ENCODE data around the gene GLDC.
A peak's percentile ranks its signal among the peaks of the same experiment; 100 is the strongest.
"Not testable (repeated sequence)": the region's sequence is repeated elsewhere in the genome, so short reads cannot be mapped to it uniquely, and the experiment has no call there.

The GLDC gene

GRCh38 chr9:6664204-6664680 lies 18.7 kb upstream of the GLDC start:
- TF ChIP-seq ZFX (IDR thresholded peaks at IDR 0.05; ENCODE audit: borderline replicate concordance) = no peak
- no peak overlapping the region for H3K27ac ChIP-seq

DNA sequence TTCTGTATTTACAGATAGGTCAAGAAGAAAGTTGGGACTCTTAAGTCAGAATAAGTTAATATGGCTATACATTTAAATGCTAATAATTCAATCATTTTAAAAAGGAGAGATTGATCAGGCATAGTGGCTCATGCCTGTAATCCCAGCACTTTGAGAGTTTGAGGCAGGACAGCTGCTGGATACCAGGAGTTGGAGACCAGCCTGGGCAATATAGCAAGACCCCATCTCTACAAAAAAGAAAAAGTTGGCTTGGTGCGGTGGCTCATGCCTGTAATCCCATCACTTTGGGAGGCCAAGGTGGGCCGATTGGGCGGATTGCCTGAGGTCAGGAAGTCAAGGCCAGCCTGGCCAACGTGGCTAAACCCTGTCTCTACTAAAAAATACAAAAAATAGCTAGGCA lies 15.0 kb upstream of the GLDC start:
- no peak overlapping the region for H3K27ac ChIP-seq
- TF ChIP-seq, protein P1, sequence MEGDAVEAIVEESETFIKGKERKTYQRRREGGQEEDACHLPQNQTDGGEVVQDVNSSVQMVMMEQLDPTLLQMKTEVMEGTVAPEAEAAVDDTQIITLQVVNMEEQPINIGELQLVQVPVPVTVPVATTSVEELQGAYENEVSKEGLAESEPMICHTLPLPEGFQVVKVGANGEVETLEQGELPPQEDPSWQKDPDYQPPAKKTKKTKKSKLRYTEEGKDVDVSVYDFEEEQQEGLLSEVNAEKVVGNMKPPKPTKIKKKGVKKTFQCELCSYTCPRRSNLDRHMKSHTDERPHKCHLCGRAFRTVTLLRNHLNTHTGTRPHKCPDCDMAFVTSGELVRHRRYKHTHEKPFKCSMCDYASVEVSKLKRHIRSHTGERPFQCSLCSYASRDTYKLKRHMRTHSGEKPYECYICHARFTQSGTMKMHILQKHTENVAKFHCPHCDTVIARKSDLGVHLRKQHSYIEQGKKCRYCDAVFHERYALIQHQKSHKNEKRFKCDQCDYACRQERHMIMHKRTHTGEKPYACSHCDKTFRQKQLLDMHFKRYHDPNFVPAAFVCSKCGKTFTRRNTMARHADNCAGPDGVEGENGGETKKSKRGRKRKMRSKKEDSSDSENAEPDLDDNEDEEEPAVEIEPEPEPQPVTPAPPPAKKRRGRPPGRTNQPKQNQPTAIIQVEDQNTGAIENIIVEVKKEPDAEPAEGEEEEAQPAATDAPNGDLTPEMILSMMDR (IDR thresholded peaks at IDR 0.05) = no peak
- TF ChIP-seq ZFX (IDR thresholded peaks at IDR 0.05; ENCODE audit: borderline replicate concordance) = no peak

GRCh38 chr9:6658628-6659353 lies 13.3 kb upstream of the GLDC start:
- peak overlapping the region; percentile 41 for H3K27ac ChIP-seq
- TF ChIP-seq ZFX (IDR thresholded peaks at IDR 0.05; ENCODE audit: borderline replicate concordance) = no peak
- TF ChIP-seq, protein P1 (IDR thresholded peaks at IDR 0.05) = no peak

- TF ChIP-seq ZFX (IDR thresholded peaks at IDR 0.05; ENCODE audit: borderline replicate concordance) = no peak
- TF ChIP-seq, protein P1 (IDR thresholded peaks at IDR 0.05) = no peak
- no peak overlapping the region for H3K27ac ChIP-seq
Observed at GRCh38 chr9:6656614-6657300, 11.2 kb upstream of the GLDC start.

- no peak overlapping the region for H3K27ac ChIP-seq
- no peak for TF ChIP-seq ZFX (IDR thresholded peaks at IDR 0.05; ENCODE audit: borderline replicate concordance)
- TF ChIP-seq, protein P1 (IDR thresholded peaks at IDR 0.05) = no peak
Observed at GRCh38 chr9:6655036-6655435, 9.5 kb upstream of the GLDC start.

- H3K27ac ChIP-seq = peak overlapping the region; percentile 68
- no peak for TF ChIP-seq ZFX (IDR thresholded peaks at IDR 0.05; ENCODE audit: borderline replicate concordance)
- TF ChIP-seq, protein P1 (IDR thresholded peaks at IDR 0.05) = no peak
Observed at GRCh38 chr9:6646293-6646636, 736 bp upstream of the GLDC start.

DNA sequence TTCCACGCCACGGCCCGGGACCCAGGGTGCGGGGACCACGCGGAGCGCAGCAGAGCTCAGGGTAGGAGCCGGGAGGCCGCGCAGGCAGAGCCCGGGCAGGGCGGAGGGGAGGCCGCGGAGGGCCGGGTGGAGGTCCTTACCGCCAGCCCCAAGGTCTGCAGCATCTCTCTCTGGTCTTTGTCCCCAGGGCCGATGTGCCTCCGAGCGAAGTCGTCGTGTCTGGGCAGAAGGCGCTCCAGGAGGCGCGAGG lies 499 bp downstream of the GLDC start:
- not testable (repeated sequence) for H3K27ac ChIP-seq

- H3K27ac ChIP-seq = no peak overlapping the region
- TF ChIP-seq ZFX (IDR thresholded peaks at IDR 0.05; ENCODE audit: borderline replicate concordance) = no peak
- TF ChIP-seq, protein P1 (IDR thresholded peaks at IDR 0.05) = no peak
Observed at GRCh38 chr9:6644346-6645104, 1.0 kb downstream of the GLDC start.

Measured in 22Rv1 (cell line).